ENCODE data around the gene SENP5.

- no peak for TF ChIP-seq CTCF (IDR thresholded peaks at IDR 0.05; ENCODE audit: insufficient read depth, low read length, poor library complexity, severe bottlenecking)
- TF ChIP-seq EZH2phosphoT487 (conservative IDR thresholded peaks at IDR 0.05; ENCODE audit: low read length): no peak
Observed at GRCh38 chr3:196981657-196982056, 113.9 kb downstream of the SENP5 start.

Data from SU-DHL-6 (cell line).